ENCODE results near the gene SIRPD.
"Not testable (repeated sequence)": the region's sequence is repeated elsewhere in the genome, so short reads cannot be mapped to it uniquely, and the experiment has no call there.

The SIRPD gene

DNA sequence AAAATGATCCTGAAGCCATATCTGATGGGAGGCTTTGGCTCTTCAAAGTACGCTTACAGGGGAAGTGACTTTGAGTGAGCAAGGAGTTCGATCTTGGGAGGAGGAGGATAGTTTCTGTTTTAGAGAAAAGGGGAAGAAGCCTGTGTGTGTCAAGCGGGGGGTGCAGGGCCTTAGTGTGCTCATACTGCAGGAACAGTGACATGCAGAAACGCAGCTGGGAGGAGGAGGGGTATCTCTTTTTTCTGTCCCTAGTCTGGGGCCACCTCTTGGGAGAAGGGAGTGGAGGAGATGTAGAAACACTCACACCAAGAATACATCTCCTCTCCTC, 19.8 kb downstream of the SIRPD start:
- DNase-seq (ENCODE audit: low read depth) = no peak

DNA sequence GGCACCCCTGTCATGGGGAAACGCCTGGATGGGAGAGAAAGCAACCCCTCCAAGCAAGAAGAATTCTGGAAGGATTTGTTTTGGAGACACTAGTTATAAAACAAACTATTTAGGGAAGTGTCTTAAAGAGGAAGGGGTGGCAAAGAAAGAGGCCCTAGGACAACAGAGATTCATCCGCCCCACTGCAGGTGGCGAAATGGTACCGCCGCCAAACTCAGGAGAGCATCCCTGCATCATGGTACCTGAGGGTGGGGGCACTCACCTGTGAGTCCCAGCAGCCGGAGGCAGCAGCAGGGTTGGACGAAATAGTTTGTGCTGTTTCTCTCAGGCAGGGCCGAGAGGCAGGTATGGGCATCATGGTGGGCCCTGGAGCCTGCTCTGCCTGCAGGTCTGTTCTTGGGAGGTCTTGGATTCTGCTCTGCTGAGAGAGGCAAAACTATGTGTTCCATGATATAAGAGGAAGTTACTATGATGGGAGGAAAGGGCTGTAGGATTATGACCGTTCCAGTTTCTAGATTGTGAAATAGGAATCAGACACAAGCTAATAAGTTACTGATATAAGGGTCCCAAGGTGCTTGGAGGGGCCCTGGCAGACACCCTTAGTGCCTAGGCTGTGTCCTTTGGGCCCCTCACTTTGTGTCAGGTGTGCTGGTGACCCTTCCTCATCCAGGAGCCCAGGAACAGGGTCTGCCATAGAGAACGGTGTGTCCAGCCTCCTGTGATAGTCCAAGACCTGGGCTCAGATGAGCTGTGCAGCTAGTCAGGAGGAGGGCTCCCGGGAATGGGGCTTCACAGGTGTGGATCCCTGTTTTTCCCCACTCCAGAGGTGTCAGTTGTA, 20.4 kb downstream of the SIRPD start:
- no peak for DNase-seq (ENCODE audit: low read depth)

DNA sequence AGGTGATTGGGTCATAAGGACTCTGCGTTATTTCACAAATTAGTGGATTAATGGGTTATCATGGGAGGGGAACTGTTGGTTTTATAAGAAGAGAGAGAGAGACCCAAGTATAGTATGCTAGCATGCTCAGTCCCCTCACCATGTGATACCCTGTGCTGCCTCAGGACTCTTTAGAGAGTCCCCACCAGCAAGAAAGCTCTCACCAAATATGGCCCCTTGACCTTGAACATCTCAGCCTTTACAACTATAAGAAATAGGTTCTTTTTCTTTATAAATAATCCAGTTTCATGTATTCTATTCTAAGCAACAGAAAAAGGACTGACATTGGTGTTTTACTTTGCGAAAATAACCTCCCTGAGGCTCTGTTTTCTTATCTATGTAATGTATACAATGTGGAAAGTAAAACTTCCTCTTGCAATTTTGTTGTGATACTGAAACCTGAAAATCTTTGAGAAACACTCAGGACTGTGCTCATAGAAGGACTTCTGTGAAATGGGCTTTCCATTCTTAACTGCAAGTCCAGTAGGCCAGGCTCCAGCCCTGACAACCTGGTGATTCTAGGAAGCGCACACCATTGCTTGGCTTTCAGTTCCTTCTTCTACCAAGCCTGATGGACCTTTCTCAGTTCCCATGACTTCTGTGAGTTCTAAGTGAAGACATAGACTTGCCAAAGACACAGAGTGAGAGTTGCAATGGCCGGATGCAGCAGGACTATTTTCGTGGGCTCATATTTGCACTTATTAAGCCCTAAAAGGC, 21.9 kb downstream of the SIRPD start:
- no peak for DNase-seq (ENCODE audit: low read depth)

DNA sequence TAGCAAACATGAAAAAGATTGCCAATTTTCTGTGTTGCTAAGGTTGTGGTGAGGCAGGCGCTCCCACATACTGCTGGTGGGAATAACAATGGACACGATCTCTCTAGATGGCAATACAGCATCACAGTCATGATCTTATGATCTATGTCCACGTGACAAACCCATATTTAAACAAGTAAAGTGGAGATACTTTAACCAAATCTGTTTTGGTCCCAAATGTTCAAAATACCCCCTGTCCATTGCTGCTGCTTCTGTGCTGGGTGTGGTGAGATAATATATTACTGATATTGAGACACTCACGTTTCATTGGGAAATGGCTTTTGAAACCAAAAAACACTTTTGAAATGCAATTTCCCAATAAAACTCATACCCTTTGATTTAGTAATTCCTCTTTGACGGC, 23.0 kb downstream of the SIRPD start:
- DNase-seq (ENCODE audit: low read depth) = no peak

DNA sequence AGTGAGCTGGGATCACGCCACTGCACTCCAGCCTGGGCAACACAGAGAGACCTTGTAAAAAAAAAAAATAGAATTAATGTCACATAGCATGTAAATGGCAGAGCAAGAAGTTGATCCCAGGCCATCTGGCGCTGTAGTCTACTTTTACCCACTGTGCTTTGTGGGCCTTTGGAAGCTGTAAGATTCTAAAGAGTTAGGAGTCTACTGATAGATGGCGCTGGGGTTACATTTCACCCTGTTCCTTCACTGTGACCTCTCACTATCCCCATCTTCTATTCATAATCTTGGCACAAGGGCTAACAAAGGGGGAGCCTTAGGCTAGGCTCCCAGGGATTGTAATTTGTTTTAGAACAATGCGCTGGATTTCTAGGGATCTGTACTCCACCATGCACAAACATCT, 24.4 kb downstream of the SIRPD start:
- no peak for DNase-seq (ENCODE audit: low read depth)

DNA sequence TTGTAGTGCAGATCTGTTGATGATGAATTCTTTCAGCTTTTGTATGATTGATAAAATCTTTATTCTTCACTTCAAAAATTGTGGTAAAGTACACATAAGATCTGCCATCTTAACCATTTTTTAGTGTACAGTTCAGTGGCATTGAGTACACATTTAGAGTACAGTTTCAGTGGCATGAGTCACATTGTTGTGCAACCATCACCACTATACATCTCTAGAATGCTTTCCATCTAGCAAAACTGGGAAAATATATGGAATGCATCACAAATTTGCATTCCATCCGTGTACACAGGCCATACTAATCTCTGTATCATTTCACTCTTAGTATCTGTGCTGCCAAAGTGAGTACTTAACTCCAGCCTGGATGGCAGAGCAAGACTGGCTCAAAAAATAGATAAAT, 28.7 kb downstream of the SIRPD start:
- DNase-seq (ENCODE audit: low read depth) = no peak

DNA sequence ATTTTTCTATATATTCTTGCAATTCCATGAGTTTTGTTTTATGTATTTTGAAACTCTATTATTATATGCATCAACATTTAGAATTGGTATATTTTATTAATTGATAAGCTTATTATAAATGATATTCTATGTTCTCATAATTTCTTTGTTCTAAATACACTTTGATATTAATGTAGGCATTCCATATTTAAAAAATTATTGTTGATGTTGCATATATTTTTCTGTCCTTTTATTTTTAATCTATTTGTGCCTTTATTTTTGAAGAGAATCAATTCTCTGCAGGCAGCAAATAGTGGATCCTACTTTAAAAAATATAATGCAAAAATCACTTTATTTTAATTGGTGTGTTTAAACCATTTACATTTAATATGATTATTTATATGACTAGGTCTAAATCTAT, 29.6 kb downstream of the SIRPD start:
- no peak for DNase-seq (ENCODE audit: low read depth)

DNA sequence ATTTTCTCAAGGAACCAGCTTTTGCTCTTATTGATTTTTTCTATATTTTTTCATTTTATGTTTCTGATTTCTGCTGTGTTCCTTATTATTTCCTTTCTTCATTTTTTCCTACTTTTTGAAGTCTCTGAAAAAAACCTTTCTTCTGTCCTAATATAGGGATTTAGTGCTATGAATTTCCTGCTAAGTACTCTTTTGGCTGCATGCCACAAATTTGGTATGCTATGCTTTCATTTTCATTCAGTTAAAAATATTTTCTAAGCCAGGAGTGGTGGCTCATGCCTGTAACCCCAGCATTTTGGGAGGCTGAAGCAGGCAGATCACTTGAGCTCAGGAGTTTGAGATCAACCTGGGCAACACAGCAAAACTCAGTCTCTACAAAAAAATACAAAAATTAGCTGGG, 30.6 kb downstream of the SIRPD start:
- no peak for DNase-seq (ENCODE audit: low read depth)

DNA sequence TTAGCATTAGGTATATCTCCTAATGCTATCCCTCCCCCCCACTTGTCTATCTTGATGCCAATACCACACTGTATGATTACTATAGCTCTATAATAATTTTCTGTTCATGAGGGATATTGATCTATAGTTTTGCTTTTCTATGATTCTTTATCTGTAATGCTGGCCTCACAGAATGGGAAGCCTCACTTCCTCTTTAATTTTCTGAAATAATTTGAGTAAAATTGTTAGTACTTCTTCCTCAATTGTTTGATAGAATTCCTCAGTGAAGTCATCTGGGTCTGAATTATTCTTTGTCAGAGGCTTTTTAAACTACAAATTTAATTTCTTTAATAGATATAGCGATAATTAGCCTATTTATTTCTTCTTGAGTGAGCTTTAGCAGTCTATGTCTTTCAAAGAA, 31.2 kb downstream of the SIRPD start:
- DNase-seq (ENCODE audit: low read depth) = no peak

DNA sequence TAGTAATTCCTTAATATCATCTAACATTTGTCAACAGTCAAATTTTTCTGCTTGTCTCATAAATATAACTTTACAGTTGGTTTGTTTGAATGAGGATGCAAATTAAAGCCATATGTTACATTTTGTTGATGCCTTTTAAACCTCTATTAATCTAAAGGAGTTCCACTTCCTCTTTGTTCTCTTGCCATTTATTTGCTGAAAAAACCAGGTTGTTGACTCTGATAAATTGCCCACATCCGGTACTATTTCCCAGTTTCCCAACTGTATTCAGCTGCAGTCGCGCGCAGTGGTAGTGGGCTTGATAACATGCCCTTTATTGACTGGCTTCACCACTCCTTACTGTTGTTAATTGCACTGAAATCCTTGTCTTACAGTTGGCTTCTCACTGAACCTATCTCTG, 33.5 kb downstream of the SIRPD start:
- no peak for DNase-seq (ENCODE audit: low read depth)

DNA sequence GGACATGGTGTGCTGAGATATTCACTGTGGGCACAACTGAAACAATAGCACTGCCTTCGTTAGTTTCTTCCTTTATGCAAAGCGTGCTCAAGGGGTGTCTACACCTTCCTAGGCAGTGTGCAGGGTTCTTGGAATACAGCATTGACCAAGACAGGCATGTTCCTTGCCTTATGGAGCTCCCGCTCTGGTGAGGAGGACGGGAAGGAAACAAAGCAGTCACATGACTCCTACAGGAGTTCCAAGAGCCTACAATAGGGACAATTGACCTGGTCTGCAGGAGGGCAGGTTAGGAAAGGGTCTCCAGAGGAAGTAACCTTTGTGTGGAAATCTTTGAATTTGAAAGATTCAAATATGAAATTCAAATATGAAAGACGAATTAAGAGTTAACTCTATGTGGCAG, 40.5 kb downstream of the SIRPD start:
- DNase-seq (ENCODE audit: low read depth) = no peak

DNA sequence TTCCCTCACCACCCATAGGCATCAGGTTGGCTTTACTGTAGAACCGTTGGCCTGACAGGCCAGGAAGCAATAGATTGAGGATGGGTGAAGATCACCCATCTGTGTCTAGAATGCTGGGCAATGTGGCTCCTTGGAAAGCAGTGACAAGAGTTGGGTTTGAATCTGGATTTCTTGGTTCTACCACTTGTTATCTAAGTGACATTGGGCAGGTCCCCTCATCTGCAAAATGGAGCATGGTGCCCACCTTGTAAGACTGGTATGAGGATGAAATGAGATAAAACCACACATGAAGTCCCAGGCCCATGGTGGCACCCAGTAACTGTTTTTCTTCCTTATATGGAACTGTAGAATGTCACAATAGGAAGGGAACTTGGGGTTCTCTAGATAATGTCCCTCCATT, 43.7 kb downstream of the SIRPD start:
- no peak for DNase-seq (ENCODE audit: low read depth)

DNA sequence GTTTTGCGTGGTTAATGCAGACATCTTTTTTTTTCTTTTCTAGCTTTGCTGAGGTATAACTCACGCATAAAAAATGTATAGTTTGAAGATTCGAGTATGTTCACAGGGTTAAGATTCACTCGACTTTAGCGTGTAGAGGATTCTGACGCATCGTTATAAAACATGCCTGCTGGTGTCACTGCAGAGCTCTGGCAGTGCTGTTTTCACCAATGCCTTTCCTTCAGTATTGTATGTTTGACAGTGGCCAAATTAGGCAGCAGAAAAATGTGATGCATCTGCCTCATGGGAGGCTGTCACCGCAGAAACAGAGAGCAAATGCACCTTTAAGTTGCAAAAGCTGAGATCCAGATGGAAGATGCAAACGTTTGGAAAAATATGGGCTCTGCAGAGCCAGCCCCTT, 48.3 kb downstream of the SIRPD start:
- DNase-seq (ENCODE audit: low read depth) = no peak

DNA sequence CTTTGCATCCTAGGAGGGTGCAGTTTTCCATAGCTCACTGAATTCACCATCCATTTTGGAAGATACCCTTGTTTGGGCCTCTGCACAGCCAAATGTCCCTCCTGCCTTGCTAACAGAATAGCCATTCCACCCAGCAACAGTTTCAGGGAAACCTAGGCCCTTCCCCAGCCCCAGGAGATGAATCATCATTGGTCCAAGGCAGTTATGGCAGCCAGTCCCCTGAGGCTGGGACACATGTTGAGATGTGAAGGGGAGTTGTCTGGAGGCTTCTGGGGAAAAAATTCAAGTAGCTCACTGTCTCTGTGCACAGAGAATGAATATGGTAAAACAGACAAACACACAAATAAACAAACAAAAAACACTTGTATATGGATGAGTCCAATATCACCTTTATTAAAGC, 48.9 kb downstream of the SIRPD start:
- no peak for DNase-seq (ENCODE audit: low read depth)

DNA sequence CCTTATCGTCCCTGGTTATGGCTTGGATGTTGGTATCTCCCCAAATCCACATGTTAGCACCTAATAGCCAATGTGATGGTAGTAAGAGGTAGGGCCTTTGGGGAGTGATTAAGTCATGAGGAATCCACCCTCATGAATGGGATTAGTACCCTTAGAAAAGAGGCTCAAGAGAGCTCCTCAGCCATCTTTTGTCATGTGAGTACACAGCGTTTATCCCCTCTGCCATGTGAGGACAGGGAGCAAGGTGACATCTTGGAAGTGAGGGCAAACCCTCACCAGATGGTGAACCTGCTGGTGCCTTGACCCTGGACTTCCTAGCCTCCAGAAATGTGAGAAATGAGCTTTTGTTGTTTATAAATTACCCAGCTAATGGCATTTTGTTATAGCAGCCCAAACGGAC, 50.2 kb downstream of the SIRPD start:
- DNase-seq (ENCODE audit: low read depth) = no peak

DNA sequence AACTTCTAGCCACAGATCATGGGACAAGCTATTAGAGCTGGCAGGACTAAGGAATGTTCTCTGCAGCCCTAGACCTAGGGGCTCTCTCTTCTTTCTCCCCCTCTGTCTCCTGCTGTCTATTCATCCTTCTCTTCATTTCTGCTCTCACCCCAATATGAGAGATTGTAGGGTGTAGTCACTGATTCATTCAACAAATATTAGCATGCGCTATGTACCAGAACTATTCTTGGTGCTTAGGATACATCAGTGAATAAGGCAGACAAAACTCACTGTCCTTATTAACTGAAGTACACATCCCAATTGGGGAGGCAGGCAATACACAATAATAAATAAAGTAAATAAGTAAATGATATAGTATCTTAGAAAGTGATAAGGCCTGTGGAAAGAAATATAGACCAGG, 51.6 kb downstream of the SIRPD start:
- no peak for DNase-seq (ENCODE audit: low read depth)

DNA sequence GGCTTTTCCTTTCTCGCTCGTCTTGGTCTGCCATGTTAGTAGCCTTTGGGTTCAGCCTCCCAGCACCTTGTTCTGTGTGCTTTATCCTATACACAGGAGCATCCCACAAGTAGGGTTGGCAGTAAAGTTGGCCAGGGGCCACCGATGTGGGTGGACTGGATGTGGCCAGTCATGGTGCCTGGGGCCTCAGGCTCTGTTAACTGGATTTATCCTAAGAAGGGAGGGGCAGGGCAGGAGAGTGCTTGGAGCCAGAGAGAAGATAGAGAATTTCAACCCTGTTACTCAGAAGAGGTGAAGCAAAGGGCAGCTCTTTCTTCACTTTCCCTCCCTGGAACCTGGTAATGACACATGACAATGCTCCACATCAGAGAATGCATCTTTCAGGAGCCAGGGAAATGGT, 52.1 kb downstream of the SIRPD start:
- no peak for DNase-seq (ENCODE audit: low read depth)

DNA sequence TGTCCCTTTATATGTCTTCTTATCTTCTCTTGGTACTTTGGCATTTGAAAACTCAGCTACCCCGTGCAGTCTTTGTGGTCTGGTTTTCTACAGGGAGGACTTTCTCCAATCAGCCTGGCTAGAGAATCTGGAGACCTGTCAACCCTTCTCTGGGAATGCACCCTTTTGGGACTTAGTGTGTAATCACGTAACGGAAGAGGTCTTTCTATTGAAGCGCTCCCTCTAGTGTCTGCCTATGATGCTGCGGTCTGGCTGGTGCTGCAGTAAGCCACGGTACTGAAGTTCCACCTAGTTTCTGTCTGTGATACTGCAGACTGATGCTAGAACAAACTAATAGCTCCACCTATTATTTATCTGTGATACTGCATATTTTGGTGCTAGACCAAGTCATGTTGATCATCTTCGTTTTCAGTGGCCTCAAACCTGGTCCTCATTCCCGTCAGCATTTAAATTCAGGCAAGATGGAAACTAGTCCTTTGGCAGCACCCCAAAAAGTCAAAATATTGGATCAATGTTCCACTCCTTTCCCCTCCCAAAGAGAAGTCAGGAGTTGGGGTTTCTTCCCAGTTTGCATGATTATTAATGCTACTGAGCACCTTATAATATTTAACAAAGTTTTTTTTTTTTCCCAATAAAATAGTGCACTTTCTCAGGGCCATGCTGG, 53.8 kb downstream of the SIRPD start:
- peak; percentile 85 for DNase-seq (ENCODE audit: low read depth)

DNA sequence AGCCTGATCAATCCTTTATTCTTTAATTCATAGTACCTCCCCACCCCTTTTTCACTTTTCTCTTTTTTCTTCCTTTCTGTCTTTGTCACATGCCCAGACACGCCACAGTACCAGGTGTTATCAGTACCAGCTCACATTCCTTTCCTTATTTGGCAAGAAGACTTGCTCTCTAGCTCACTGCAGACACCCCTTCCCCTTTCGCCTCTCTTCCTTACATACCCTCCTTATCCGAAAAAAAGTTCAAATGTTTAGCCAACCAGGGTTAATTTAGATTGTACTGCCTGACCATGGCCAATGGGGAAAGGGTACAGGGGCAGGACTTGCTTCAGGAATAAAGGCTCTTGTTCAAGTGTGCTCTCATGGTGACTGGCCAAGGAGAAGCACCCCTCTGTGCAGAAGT, 57.0 kb downstream of the SIRPD start:
- no peak for DNase-seq (ENCODE audit: low read depth)

DNA sequence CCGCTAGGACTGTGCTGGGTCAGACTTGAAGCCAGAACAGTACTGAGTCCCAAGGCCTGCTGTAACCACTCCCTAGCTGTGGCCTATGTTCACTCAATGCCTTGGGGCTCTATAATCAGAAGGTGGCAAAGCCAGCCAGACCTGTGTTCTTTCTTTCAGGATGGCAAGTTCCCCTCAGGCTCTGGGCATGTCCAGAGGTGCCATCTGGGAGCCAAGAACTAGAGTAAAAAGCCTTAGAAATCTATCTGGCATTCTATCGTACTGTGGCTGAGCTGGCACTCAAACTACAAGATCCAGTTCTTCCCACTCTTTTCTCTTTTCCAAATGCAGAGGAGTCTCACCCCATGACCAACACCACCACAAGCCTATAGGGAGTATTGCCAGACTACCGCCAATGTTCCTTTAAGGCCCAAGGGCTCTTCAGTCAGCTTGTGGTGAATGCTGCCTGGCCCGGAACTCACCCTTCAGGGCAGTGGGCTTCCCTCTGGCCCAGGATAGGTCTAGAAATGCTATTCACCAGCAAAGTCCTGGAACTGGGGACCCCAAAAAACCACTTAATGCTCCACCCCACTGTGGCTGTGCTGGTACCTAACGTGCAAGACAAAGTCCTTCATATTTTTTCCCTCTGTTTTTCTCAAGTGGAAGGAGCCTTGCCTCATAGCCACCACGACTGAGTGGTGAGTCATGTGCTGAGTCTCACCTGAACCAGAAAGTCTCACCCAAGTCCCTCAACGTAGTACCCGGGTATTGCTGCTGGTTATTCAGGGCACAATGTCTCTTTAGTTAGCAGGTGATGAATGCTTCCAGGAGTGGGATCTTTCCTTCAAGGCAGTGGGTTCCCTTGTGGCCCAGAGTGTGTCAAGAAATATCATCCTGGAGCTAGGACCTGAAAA, 57.7 kb downstream of the SIRPD start:
- DNase-seq (ENCODE audit: low read depth) = no peak

DNA sequence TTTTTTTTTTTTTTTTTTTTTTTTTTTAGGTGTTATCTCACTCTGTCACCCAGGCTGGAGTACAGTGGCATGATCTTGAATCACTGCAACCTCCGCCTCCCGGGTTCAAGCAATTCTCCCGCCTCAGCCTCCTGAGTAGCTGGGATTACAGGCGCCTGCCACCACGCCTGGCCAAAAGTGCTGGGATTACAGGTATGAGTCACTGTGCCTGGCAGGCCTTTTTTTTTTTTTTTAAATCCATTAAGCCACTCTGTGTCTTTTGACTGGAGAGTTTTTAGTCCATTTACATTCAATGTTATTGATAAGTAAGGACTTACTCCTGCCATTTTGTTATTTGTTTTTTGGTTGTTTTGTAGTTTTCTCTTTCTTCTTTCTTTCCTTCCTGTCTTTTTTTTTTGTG, 60.1 kb downstream of the SIRPD start:
- not testable (repeated sequence) for DNase-seq (ENCODE audit: low read depth)

DNA sequence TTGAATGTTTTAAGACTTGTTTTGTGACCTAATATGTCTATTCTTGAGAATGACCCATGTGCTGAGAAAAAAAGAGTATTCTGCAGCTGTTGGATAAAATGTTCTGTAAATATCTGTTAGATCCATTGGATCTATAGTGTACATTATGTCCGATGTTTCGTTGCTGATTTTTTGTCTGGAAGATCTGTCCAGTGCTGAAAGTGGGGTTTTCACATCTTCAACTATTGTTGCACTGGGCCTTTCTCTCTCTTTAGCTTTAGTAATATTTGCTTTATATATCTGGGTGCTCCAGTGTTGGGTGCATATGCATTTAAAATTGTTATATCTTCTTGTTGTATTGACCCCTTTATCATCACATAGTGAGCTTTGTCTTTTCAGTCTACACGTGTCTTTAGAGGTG, 60.6 kb downstream of the SIRPD start:
- no peak for DNase-seq (ENCODE audit: low read depth)
